Mononuclear cell (primary cell): ENCODE data around the gene ADAMTS3. TPM values are rescaled to one million over a fixed set of nuclear protein-coding genes. Genes with fewer than 3 reads are reported as not detected.

Experiments used
- H3K27me3 ChIP-seq: 2 replicates; pipeline ENCODE4 v1.6.0; 2011; ENCODE audit warnings: low read length, control low read depth; ENCODE audit not compliant: insufficient read depth
- H3K4me1 ChIP-seq: 2 replicates; pipeline ENCODE4 v1.5.1; 2011; ENCODE audit warnings: mild to moderate bottlenecking, low read length, control low read depth; ENCODE audit not compliant: insufficient read depth
- H3K4me3 ChIP-seq: 2 replicates; pipeline ENCODE4 v1.5.1; 2011; ENCODE audit warnings: mild to moderate bottlenecking, low read length, moderate library complexity
- H3K9me3 ChIP-seq: 2 replicates; pipeline ENCODE4 v1.5.1; 2011; ENCODE audit warnings: low read depth, mild to moderate bottlenecking, control low read depth, low read length
- total RNA-seq: library from RNA; depleted of rRNA; stranded (reverse); fragments of >200 nt; gene quantifications from one replicate; pipeline ENCODE4 v1.2.3, GENCODE V29; 2012

The ADAMTS3 gene
- total RNA-seq, 1 donor: not detected

DNA sequence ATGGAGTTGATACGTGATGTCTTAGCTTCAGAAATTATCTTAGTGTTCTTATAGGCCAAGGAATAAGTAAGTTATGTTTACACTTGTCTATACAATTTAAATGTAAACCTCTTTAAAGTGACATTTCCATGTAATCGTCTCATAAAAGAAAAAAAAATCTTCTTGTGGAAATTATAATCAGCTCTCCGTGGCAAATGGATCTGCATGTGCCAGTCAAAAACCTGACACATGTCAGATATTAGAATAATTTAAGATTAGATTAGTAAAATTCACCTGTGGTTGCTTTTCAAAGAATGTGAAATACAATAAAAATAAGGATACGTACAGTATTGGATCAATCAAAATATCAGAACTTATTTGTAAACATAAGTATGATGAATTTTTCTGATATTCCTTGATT, 263.9 kb downstream of the ADAMTS3 start:
- Histone ChIP-seq H3K9me3 (no peaks in the 10 kb centered on the region), H3K27me3 (no peaks in the 10 kb centered on the region), H3K4me1 (no peaks in the 10 kb centered on the region), H3K4me3 (no peak overlapping the region)

DNA sequence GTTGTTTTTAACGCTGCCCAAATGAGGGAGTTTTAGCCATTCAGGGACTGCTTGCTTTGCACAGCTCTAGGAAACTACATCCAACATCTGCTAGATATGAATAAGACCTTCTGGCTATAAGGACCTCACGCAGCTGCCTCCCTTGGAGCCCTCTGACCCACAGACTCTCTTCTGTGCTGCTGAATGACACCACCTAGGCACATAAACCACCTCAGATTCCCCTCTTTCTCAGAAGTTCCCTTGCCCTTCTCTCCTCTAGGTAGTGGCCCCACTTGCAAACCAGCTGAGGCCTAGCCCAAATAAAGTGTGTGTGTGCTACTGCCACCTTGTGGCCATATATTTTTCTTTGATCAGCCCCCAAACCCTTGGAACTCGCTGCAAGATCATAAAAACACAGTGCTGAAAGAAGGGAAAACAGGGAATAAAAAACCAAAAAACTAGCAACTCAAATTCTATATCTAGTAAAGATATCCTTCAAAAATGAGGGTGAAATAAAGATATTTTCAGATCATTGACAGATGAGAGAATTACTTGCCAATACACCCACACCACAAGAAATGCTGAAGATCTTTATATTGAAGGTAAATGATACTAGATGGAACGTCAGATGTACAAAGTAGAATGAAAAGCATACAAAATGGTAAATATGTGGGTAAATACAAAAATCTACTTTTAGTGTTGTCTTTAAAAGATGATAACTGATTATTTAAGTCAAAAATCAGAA, 265.9 kb downstream of the ADAMTS3 start:
- Histone ChIP-seq H3K4me1 (no peaks in the 10 kb centered on the region), H3K27me3 (no peaks in the 10 kb centered on the region), H3K4me3 (no peak overlapping the region), H3K9me3 (no peaks in the 10 kb centered on the region)

DNA sequence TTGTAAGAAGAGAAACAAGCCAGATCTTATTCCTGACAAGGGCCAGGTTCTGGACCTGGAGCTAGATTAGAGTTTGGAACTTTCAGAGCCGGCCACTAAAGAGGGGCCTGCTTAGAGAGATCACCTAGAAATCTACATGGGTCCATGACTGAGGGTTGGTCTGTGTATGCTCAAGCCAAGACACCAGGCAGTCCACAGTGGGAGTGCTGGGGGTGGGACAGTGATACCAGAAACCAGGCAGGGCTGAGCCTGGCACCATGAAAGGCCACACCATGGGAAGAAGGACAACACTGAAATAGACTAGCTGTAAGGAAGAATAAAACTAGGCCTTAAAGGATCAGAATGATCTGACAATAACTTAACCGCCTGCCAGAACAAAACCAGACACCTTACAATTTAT, 267.3 kb downstream of the ADAMTS3 start:
- H3K9me3 ChIP-seq: no peaks in the 10 kb centered on the region
- H3K27me3 ChIP-seq: no peaks in the 10 kb centered on the region
- H3K4me1 ChIP-seq: no peaks in the 10 kb centered on the region
- H3K4me3 ChIP-seq: no peak overlapping the region

DNA sequence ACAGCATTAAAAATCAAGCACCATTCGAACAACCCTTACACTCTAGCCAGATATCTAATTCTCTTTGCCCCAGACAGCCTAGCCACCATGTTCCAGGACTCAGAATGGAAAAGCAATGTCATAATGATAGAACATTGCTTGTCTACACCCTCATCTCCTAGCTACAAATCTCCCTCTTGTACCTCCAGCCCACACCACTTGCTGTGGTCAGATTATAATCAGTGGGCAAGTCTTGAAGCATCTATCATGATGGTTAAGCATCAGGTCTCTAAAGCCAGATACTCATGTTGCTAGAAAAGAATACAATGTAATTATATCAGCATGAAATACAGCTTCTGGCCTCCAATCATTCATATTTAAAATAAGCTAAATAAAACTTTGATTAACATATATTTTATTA, 268.9 kb downstream of the ADAMTS3 start:
- no peaks in the 10 kb centered on the region for H3K4me1 ChIP-seq
- no peaks in the 10 kb centered on the region for H3K9me3 ChIP-seq
- no peak overlapping the region for H3K4me3 ChIP-seq
- no peaks in the 10 kb centered on the region for H3K27me3 ChIP-seq

DNA sequence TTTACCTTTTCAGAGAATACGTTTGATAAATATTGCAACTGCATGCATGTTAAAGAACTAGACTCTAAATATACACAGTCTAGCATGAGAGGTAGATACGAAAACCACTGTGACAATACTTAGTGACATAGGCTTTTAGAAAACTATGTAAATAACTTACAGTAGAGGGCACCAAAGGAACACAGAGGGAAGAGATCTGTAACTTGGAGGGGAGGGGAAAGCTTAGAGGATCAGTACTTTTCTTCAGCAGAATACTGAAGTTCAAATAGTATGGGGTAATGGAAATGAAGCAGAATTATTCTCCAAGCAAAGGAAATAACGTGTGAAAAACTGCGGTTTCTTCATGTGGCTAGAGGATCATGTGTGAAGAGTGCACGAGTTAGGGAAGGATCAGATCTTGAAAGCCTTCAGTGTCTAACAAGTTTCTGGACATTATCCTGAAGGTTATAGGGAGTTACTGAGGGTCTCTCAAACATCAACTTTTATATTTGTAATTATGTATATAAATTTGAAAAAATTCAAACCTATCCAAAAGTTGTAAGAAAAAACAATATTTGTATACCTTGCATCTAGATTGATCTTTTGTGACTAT, 273.0 kb downstream of the ADAMTS3 start:
- no peaks in the 10 kb centered on the region for H3K4me1 ChIP-seq
- no peaks in the 10 kb centered on the region for H3K9me3 ChIP-seq
- H3K4me3 ChIP-seq: no peak overlapping the region
- no peaks in the 10 kb centered on the region for H3K27me3 ChIP-seq

DNA sequence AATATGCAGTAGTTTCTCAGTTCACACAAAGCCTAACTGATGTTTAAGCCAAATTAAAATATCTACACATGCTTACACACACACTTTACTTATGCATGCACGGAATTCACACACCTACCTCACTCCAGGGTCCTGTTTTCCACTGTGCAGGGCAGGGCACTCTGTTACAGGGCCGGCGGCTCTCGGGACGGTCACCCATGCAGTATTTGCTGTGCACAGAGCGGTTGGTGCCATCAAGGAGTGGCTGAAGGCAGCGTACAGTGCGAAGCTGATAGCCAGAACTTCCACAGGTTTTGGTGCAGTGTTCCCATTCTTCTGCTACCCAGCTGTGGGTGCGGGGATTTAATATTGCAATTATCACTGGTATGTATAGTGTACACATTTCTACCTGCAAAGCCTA, 278.3 kb downstream of the ADAMTS3 start:
- H3K27me3 ChIP-seq: no peaks in the 10 kb centered on the region
- no peak overlapping the region for H3K4me3 ChIP-seq
- H3K4me1 ChIP-seq: no peaks in the 10 kb centered on the region
- H3K9me3 ChIP-seq: no peaks in the 10 kb centered on the region

DNA sequence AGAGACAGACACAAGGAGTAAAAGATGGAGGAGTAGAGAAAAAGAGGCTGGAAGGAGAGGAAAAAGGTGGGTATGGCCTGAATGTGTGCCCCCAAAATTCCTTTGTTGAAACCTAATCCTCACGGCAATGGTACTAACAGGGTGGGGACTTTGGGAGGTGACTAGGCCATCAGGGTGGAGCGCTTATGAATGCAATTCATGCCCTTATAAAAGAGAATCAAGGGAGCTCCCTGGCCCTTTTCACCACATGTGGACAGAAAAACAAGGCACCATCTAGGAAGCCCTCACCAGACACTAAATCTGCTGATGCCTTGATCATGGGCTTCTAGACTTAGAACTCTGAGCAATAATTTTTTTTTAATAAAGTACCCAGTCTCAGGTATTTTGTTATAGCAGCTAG, 282.1 kb downstream of the ADAMTS3 start:
- Histone ChIP-seq H3K9me3 (no peaks in the 10 kb centered on the region), H3K4me3 (no peak overlapping the region), H3K4me1 (no peaks in the 10 kb centered on the region), H3K27me3 (no peaks in the 10 kb centered on the region)

DNA sequence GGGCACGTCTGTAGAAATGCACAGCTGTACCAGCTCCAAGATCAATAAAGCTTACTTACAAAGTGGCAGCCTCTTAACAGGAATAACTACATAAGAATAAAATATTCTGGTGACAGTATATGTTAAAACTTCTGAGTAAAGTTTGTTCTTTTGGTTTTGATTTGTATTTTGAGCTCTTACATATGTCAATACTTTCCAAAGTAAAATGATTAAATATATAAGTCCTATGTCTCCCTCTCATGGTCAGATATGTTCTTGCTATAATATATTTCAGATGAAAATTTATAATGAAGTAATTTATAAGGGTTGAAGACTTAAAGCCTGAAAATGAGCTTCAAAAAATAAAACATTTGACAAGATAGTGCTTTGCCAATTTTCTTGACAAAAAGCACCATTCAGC, 282.8 kb downstream of the ADAMTS3 start:
- Histone ChIP-seq H3K4me1 (no peaks in the 10 kb centered on the region), H3K27me3 (no peaks in the 10 kb centered on the region), H3K9me3 (no peaks in the 10 kb centered on the region), H3K4me3 (no peak overlapping the region)

DNA sequence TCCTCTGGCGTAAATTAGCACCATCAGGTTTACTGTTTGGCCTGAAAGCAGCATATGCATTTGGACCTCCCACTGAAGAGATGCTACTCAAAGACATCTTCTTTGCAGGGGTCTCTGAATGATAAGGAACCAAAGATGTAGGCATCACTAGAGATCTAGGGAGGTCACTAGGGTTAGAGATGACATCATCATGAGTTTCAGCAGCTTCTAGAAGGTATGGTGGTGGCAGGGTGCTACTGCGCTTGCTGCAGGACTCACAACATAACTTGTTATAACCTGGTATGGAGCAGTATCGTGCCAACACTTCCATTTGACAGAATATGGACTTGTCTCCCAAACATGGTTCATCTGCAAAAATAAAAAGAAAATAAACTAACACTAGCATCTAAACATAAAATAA, 285.7 kb downstream of the ADAMTS3 start:
- H3K4me3 ChIP-seq: no peak overlapping the region
- no peaks in the 10 kb centered on the region for H3K9me3 ChIP-seq
- no peaks in the 10 kb centered on the region for H3K27me3 ChIP-seq
- H3K4me1 ChIP-seq: no peaks in the 10 kb centered on the region

DNA sequence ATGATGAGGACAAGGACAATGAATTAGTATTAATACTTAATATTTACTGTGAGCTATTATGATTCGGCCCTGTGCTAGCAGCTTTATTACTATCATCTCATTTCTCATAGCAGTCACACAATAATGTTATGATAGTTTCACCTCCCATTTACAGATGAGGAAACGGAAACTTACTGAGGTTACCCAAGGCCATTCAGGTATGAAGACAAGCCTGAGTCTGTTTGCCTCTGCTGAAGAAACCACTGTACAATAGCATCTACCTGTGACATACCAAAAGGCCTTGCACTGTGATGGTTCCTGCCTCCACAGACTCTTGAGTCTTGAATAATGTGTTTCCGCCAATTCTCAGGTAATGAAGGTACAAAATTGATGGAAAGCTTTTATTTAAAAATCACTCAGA, 288.8 kb downstream of the ADAMTS3 start:
- H3K9me3 ChIP-seq: no peaks in the 10 kb centered on the region

DNA sequence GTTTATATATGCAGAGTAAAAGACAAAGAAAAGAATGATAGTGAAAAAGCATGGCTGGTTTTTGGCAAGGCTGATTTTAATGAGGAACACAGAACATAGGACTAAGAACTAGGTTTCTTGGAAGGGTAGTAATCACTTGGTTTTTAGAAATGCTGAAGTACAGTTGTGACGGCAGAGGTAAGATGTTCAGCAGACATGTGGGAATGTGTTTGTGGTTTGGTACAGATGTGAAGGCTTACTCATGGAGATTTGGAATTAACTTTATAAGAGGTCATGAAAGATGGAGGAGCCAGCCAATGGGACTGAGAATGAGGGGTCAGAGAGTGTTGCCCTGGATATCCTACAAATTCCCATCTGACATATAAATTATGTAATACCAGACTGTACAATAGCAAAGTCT, 293.6 kb downstream of the ADAMTS3 start:
- Histone ChIP-seq H3K4me1 (no peaks in the 10 kb centered on the region), H3K27me3 (no peaks in the 10 kb centered on the region), H3K4me3 (no peak overlapping the region), H3K9me3 (no peaks in the 10 kb centered on the region)

More for the DNA sequence above, 288.8 kb downstream of the ADAMTS3 start:
- no peak overlapping the region for H3K4me3 ChIP-seq
- H3K4me1 ChIP-seq: no peaks in the 10 kb centered on the region
- no peaks in the 10 kb centered on the region for H3K27me3 ChIP-seq

DNA sequence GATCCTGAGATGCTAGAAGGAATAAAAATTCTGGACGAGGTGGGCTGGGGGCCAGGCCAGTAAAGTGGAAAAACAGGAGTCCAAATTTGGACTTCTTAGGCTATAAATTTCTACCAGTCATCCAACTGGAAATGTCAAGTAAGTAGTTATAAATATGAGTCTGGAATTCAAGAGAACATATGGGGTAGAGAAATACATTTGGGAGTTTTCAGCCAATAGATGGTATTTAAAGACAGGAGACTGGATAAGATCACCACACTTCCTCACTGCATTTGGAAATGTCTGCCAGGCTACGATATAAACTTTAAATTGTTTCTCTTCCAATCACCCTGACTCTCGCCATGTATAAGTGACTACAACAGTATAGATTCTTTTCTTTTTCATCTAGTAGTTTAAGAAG, 294.8 kb downstream of the ADAMTS3 start:
- Histone ChIP-seq H3K9me3 (no peaks in the 10 kb centered on the region), H3K4me3 (no peak overlapping the region), H3K27me3 (no peaks in the 10 kb centered on the region), H3K4me1 (no peaks in the 10 kb centered on the region)

DNA sequence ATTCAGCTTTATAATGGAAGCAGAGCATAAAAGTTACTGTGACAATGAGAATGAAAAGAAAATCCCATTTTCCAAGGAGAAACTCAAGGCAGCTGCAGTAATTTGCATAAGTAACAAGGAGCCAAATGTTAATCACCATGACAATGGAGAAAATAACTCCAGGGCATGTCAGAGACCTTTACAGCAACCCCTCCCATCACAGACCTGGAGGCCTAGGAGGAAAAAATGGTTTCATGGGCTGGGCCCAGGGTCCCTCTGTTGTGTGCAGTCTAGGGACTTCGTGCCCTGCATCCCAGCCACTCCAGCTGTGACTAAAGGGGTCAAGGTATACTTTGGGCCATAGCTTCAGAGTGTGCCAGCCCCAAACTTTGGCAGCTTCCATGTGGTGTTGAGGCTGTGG, 313.8 kb downstream of the ADAMTS3 start:
- no peaks in the 10 kb centered on the region for H3K27me3 ChIP-seq
- H3K9me3 ChIP-seq: no peaks in the 10 kb centered on the region
- H3K4me1 ChIP-seq: no peaks in the 10 kb centered on the region
- no peak overlapping the region for H3K4me3 ChIP-seq

DNA sequence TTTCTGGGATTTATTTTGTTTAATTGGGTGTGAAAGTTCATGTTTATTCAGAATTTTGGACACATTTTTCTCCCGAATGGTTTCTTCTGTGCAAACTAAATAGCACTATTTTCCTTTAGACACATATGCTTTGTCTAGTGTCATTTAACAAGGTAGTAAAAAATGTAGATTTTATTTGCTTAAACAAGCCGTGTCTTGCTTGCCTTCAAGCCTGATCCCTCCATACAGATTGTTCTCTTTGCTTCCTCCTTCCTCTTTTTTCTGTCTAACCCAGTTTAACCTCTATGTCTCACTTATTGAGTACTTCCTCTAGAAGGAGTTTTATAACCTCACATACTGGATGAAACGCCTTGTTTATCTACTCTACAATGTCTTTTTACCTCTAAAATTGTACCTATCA, 325.4 kb downstream of the ADAMTS3 start:
- Histone ChIP-seq H3K4me3 (no peak overlapping the region), H3K27me3 (no peaks in the 10 kb centered on the region), H3K4me1 (no peaks in the 10 kb centered on the region), H3K9me3 (no peaks in the 10 kb centered on the region)

DNA sequence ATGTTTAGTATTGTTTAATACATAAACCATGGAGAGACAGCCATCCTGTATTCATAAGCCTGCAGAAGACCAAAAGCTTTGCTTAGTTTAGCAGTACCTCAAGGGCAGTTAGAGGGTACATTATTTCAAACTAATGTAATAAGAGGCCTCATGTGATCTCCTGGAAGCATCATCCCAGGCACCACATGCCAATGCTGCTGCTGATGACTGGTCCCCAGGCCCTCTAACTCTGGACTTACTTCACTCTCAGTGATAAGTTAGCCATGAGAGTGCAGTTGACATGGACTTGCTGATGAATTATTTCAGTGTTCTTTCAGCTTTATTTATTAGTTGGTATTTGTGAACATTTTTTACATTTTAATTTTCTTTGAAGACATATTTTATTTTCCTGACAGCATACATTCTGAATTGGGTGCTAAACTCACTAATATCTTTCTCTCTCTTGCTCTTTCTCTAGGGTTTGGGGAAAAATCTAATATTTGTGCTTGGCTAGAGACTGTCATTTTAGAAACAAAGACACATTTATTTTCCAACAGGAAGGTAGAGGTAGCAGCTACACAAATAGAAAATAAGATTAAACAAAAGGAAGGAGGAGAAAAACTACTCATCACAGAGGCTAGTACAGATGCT, 329.4 kb downstream of the ADAMTS3 start:
- Histone ChIP-seq H3K4me1 (no peaks in the 10 kb centered on the region), H3K4me3 (no peak overlapping the region), H3K27me3 (no peaks in the 10 kb centered on the region), H3K9me3 (no peaks in the 10 kb centered on the region)
